ENCODE data around the gene OAS1. TPM values are rescaled to one million over a fixed set of nuclear protein-coding genes. Genes with fewer than 3 reads are reported as not detected.

The OAS1 gene
- total RNA-seq, 4 donors from 2014 or later = 32.1 to 115 (median 50.8) TPM

DNA sequence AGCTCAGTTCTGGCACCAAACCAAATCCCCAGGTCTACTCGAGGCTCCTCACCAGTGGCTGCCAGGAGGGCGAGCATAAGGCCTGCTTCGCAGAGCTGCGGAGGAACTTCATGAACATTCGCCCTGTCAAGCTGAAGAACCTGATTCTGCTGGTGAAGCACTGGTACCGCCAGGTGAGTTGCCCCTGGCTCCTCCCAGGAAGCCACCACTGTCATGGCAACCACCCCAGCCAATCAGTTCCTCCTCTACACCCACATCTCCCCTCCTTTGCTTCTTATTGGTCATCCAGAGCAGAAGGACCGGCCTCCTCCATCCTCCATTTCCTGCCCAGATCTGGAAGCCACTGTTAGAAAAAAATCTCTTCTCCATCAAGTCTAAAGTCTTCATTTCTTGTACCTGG lies 54.3 kb downstream of the OAS1 start:
- Histone ChIP-seq H3K9me3 (no peaks in the 10 kb centered on the region), H3K4me3 (no peak overlapping the region), H3K27me3 (no peaks in the 10 kb centered on the region), H3K4me1 (no peaks in the 10 kb centered on the region), H3K36me3 (peaks cover 12 to 98% (median 34%) of the 10 kb centered on the region in 3 donors), H3K27ac (no peak overlapping the region)
- no peak for DNase-seq
- intact Hi-C loops (cut with DNase I) = no loop called here
- whole genome bisulfite sequencing, 2 donors = 82 to 93% methylated on average over 7 of the region's 7 CpGs
- no peak for TF ChIP-seq POLR2A (IDR thresholded peaks at IDR 0.05)
- TF ChIP-seq, protein P1, sequence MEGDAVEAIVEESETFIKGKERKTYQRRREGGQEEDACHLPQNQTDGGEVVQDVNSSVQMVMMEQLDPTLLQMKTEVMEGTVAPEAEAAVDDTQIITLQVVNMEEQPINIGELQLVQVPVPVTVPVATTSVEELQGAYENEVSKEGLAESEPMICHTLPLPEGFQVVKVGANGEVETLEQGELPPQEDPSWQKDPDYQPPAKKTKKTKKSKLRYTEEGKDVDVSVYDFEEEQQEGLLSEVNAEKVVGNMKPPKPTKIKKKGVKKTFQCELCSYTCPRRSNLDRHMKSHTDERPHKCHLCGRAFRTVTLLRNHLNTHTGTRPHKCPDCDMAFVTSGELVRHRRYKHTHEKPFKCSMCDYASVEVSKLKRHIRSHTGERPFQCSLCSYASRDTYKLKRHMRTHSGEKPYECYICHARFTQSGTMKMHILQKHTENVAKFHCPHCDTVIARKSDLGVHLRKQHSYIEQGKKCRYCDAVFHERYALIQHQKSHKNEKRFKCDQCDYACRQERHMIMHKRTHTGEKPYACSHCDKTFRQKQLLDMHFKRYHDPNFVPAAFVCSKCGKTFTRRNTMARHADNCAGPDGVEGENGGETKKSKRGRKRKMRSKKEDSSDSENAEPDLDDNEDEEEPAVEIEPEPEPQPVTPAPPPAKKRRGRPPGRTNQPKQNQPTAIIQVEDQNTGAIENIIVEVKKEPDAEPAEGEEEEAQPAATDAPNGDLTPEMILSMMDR (IDR thresholded peaks at IDR 0.05) = no peak

GRCh38 chr12:112961536-112961935 lies 54.8 kb downstream of the OAS1 start:
- H3K9me3 ChIP-seq = no peaks in the 10 kb centered on the region
- no peaks in the 10 kb centered on the region for H3K4me1 ChIP-seq
- DNase-seq = no peak
- H3K4me3 ChIP-seq = no peak overlapping the region
- no peak for TF ChIP-seq POLR2A (IDR thresholded peaks at IDR 0.05)
- TF ChIP-seq, protein P1 (IDR thresholded peaks at IDR 0.05) = no peak
- intact Hi-C loops (cut with DNase I) = no loop called here
- H3K36me3 ChIP-seq = peaks cover 12 to 98% (median 36%) of the 10 kb centered on the region in 3 donors
- H3K27me3 ChIP-seq = no peaks in the 10 kb centered on the region
- WGBS, 2 donors = 85 to 97% methylated on average over 4 of the region's 4 CpGs
- no peak overlapping the region for H3K27ac ChIP-seq

GRCh38 chr12:112962561-112962960 lies 55.8 kb downstream of the OAS1 start:
- intact Hi-C loops (cut with DNase I) = no loop called here
- H3K4me3 ChIP-seq = no peak overlapping the region
- peaks cover 12 to 98% (median 36%) of the 10 kb centered on the region in 3 donors for H3K36me3 ChIP-seq
- WGBS, 2 donors = 71 to 100% methylated on average over 1 of the region's 7 CpGs
- H3K9me3 ChIP-seq = no peaks in the 10 kb centered on the region
- no peak overlapping the region for H3K27ac ChIP-seq
- DNase-seq = no peak
- no peaks in the 10 kb centered on the region for H3K27me3 ChIP-seq
- no peaks in the 10 kb centered on the region for H3K4me1 ChIP-seq
- TF ChIP-seq POLR2A (IDR thresholded peaks at IDR 0.05) = no peak

- no peaks in the 10 kb centered on the region for H3K4me1 ChIP-seq
- no peaks in the 10 kb centered on the region for H3K9me3 ChIP-seq
- H3K4me3 ChIP-seq = no peak overlapping the region
- intact Hi-C loops (cut with DNase I) = no loop called here
- H3K27ac ChIP-seq = no peak overlapping the region
- no peak for DNase-seq
- H3K27me3 ChIP-seq = no peaks in the 10 kb centered on the region
- TF ChIP-seq POLR2A (IDR thresholded peaks at IDR 0.05) = no peak
- WGBS, 2 donors = 85 to 96% methylated on average over 7 to 14 of the region's 14 CpGs
- peaks cover 12 to 100% (median 39%) of the 10 kb centered on the region in 3 donors for H3K36me3 ChIP-seq
These were observed 56.6 kb downstream of the OAS1 start for GRCh38 chr12:112963227-112963861.

- Histone ChIP-seq H3K27ac (no peak overlapping the region), H3K4me1 (no peaks in the 10 kb centered on the region), H3K27me3 (no peaks in the 10 kb centered on the region), H3K9me3 (no peaks in the 10 kb centered on the region), H3K4me3 (no peak overlapping the region), H3K36me3 (peaks cover 12 to 100% (median 39%) of the 10 kb centered on the region in 3 donors)
- no peak for TF ChIP-seq POLR2A (IDR thresholded peaks at IDR 0.05)
- TF ChIP-seq, protein P1 (IDR thresholded peaks at IDR 0.05) = no peak
- WGBS, 2 donors = 83 to 93% methylated on average over 1 to 3 of the region's 6 CpGs
- no peak for DNase-seq
- intact Hi-C loops (cut with DNase I) = no loop called here
These were observed 57.4 kb downstream of the OAS1 start for GRCh38 chr12:112964067-112964670.

DNA sequence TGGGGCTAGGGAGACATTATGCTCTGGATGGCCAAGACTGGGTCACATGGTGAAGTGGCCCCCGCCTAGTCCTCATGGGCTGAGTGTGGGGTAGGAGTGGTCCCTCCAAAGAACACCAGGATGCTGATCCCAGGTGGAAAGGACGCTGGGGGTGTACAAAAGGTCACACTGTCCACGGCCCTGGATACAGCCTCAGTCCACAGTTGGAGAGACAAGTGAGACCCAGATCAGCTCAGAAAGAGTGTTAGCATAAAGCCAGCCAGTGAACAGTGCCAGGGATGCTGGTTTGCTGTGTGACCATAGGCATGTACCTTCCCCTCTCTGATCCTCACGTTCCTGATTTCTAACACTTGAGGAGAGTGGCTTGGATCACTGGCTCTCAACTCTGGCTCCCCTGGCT lies 58.2 kb downstream of the OAS1 start:
- H3K27me3 ChIP-seq = no peaks in the 10 kb centered on the region
- no peak overlapping the region for H3K4me3 ChIP-seq
- 87 to 100% methylated on average over 3 of the region's 4 CpGs for WGBS, 2 donors
- no peak overlapping the region for H3K27ac ChIP-seq
- no peak for DNase-seq
- intact Hi-C loops (cut with DNase I) = no loop called here
- H3K4me1 ChIP-seq = no peaks in the 10 kb centered on the region
- H3K36me3 ChIP-seq = peaks cover 16 to 100% (median 45%) of the 10 kb centered on the region in 3 donors
- H3K9me3 ChIP-seq = no peaks in the 10 kb centered on the region
- TF ChIP-seq, protein P1 (IDR thresholded peaks at IDR 0.05) = no peak
- TF ChIP-seq POLR2A (IDR thresholded peaks at IDR 0.05) = no peak

Measured in esophagus squamous epithelium (tissue), 5 donors.